Transverse colon (tissue), 4 donors: Measurements from ENCODE around the gene CLDN2.

Experiments used
- CTCF ChIP-seq, 5 experiments: fragments of 200-600 bp in 3 of 5; fragments of 450-650 bp in 2 of 5; sonication (generic) in 3 of 5; IDR thresholded peaks; 1 replicate in 2 of 5; 2 replicates in 3 of 5; pipeline ENCODE4 v1.5.1; 2016 to 2017; ENCODE audit warnings: antibody characterized with exemption in 5 of 5, inconsistent platforms in 3 of 5, mild to moderate bottlenecking in 2 of 5, moderate library complexity in 1 of 5
- POLR2A ChIP-seq: fragments of 450-650 bp; IDR thresholded peaks from one replicate; pipeline ENCODE4 v1.6.1; 2016; ENCODE audit warnings: antibody characterized with exemption, mild to moderate bottlenecking, moderate library complexity
- POLR2AphosphoS5 ChIP-seq, 3 donors: sonication (generic); formaldehyde crosslinking; IDR thresholded peaks; one replicate each; pipeline ENCODE4 v1.6.1; 2016; ENCODE audit warnings: antibody characterized with exemption in 3 of 3

GRCh38 chrX:106933538-106933961, 13.3 kb downstream of the CLDN2 start:
- TF ChIP-seq CTCF (IDR thresholded peaks at IDR 0.05) = no peak
- no peak for TF ChIP-seq POLR2A
- no peak for TF ChIP-seq POLR2AphosphoS5 (IDR thresholded peaks at IDR 0.05)
